ENCODE results near the gene SAMD4A.
A peak's percentile ranks its signal among the peaks of the same experiment; 100 is the strongest.

SAMD4A gene

DNA sequence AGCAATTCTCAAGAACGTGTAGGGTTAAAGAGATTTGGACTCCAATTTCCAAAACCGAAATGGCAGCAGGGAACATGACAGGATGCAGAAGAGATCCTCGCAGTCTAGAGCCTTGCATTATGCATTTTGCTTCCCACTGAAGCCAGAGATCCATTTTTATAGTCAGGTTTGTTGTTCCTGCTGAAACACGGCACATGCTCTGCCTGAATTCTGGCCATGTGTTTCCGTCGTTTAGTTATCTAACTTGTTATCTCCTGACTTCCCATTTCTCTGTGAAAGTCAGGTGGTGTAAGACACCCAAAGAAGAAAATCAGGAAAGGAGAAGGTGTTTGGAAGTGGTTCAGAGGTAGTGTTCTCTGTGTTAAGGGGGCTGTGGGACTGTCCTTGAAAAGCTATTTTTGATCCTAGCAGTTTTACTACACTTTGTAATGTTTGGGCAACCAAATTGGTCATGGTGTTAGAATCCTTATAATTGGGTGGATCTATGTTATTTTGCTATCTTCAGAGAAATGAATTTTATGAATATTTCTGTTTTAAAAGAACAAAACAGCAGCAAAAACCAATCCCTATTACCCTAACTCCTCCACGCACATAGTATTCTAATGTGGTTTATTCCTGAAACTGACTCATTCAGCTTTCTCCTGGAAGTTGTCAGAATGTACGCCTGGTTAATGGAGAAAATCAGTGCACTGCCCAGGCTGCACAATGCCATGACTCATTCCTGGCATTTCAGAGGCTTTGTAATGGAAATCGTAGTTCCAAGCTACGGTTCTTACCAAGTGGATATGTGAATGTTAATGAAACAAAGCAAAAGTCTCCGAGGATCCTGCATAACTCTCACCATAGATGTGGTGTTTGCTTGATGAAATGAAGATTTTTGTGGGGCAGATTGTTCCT is 110.1 kb downstream of the SAMD4A start:
- Histone ChIP-seq H3K27ac (ENCODE audit: insufficient read depth, low read depth, low read length, poor library complexity, severe bottlenecking) (peak overlapping the region; percentile 77), H3K4me3 (ENCODE audit: insufficient read depth, low read depth, low read length) (no peak overlapping the region), H3K4me1 (ENCODE audit: control insufficient read depth, insufficient read depth, low read length) (peaks cover 26% of the 10 kb centered on the region), H3K9me3 (ENCODE audit: control insufficient read depth, low read length) (no peaks in the 10 kb centered on the region), H3K36me3 (ENCODE audit: control insufficient read depth, insufficient read depth, low read length) (no peaks in the 10 kb centered on the region), H3K27me3 (ENCODE audit: control insufficient read depth, insufficient read depth, low read length, poor library complexity, severe bottlenecking) (no peaks in the 10 kb centered on the region)
- 54 to 60% methylated on average over 11 of the region's 11 CpGs for WGBS, 2 experiments

DNA sequence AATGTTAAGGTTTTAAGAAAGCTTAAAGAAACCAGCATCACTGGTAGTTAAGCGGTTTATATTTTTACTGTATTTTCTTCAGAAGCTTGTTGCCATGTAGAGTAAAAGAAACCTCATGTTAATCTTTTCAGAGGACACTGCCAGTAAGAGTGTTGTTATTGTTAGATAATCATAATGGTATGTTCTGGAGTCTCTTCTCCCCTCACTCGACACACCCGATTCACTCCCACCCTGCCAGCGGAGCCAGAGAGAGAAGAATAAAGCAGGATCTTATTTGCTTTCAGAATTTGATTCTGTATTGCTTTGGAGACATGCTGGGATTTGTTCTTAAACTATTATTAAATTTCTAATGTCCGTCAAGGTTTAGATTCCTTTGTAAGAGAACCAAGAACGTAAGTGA is 113.7 kb downstream of the SAMD4A start:
- Histone ChIP-seq H3K9me3 (ENCODE audit: control insufficient read depth, low read length) (no peaks in the 10 kb centered on the region), H3K4me3 (ENCODE audit: insufficient read depth, low read depth, low read length) (no peak overlapping the region), H3K27me3 (ENCODE audit: control insufficient read depth, insufficient read depth, low read length, poor library complexity, severe bottlenecking) (no peaks in the 10 kb centered on the region), H3K36me3 (ENCODE audit: control insufficient read depth, insufficient read depth, low read length) (no peaks in the 10 kb centered on the region), H3K27ac (ENCODE audit: insufficient read depth, low read depth, low read length, poor library complexity, severe bottlenecking) (no peak overlapping the region), H3K4me1 (ENCODE audit: control insufficient read depth, insufficient read depth, low read length) (peaks cover 30% of the 10 kb centered on the region)
- 94 to 97% methylated on average over 6 of the region's 6 CpGs for WGBS, 2 experiments

DNA sequence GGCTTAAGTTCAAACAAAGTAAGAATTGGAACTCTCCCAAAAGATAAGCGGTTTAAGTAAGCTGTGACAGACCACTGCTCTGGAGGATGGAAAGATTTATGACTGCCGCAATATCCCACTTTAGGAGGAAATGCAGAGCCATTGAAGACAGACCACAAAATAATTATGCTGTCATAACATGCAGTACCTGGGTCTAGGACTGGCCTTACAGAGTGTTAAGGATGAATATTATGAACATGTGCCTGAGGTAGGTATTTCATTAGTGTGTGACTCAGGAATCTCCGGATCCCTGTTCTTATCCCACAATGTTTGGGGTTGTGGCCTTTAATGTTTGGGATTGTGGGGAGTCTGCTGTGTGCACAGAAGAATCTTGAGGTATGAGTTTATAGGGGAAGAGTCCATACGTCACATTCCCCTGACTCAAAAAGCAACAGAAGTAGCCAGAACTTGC is 114.9 kb downstream of the SAMD4A start:
- H3K9me3 ChIP-seq (ENCODE audit: control insufficient read depth, low read length): no peaks in the 10 kb centered on the region
- H3K36me3 ChIP-seq (ENCODE audit: control insufficient read depth, insufficient read depth, low read length): no peaks in the 10 kb centered on the region
- WGBS, 2 experiments: 96 to 97% methylated on average over 4 of the region's 4 CpGs
- H3K4me3 ChIP-seq (ENCODE audit: insufficient read depth, low read depth, low read length): no peak overlapping the region
- no peaks in the 10 kb centered on the region for H3K27me3 ChIP-seq (ENCODE audit: control insufficient read depth, insufficient read depth, low read length, poor library complexity, severe bottlenecking)
- H3K4me1 ChIP-seq (ENCODE audit: control insufficient read depth, insufficient read depth, low read length): peaks cover 19% of the 10 kb centered on the region
- no peak overlapping the region for H3K27ac ChIP-seq (ENCODE audit: insufficient read depth, low read depth, low read length, poor library complexity, severe bottlenecking)

DNA sequence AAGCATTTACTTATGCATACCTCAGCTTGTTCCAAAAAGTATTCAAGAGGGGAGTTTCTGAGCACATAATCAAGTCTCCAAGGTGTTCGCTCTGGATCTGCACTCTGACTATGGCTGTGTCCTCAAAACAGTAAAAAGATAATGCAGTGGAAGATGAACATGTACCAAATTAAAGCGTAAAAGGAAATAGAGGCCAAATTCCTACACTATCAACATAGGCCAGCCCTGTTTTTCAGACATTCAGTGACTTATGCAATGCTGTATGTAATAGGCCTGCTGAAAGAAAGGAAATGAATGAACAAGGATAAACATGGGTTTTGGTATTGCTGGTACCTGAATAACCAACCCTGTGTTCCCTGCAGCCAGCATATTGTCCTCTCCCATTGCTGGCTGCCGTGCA is 115.7 kb downstream of the SAMD4A start:
- no peak overlapping the region for H3K27ac ChIP-seq (ENCODE audit: insufficient read depth, low read depth, low read length, poor library complexity, severe bottlenecking)
- H3K36me3 ChIP-seq (ENCODE audit: control insufficient read depth, insufficient read depth, low read length): no peaks in the 10 kb centered on the region
- H3K27me3 ChIP-seq (ENCODE audit: control insufficient read depth, insufficient read depth, low read length, poor library complexity, severe bottlenecking): no peaks in the 10 kb centered on the region
- H3K4me3 ChIP-seq (ENCODE audit: insufficient read depth, low read depth, low read length): no peak overlapping the region
- no peaks in the 10 kb centered on the region for H3K9me3 ChIP-seq (ENCODE audit: control insufficient read depth, low read length)
- H3K4me1 ChIP-seq (ENCODE audit: control insufficient read depth, insufficient read depth, low read length): peaks cover 13% of the 10 kb centered on the region
- WGBS, 2 experiments: 89 to 92% methylated on average over 3 of the region's 3 CpGs

DNA sequence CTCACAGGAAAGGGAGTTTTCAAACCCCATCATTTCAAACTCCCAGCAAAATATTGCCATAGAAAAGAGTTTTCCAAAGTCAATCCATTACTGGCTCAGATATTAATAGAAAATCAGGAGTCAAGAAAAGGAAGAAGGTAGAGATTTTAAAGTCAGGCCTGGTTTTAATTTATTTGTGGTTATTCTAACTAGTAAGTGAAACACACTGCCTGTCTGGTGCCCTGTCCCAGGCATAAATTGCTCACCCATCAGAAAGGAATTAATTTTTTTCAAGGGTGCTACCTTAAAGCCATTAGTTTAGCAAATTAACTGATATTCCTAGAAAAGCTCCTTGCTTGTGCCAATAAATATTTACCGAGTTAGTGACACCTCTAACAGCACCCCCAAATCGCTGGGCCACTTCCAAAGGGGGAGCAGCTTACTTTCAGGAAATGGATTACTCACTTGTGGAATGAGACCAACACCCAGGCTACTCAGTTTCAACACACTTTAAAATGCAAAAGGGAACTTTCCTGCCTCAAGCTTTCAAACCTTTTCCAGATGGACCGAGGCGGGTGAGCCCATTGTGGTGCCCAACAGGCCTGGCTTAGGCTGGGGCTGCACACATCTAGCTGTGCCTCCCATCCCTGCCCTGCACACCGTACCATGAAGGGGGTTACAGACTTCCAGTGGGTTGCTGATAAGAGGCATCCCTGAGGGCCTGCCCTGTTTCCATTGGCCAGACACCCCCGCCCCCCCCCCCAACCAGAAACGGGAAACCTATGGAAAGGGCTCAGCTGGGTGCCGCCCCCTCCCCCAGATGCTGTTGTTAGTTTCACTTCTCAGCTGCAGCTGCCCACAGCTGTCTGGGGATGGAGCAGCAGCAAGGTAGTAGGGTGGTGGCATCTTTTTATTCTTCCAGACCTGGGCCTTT is 117.2 kb downstream of the SAMD4A start:
- Histone ChIP-seq H3K4me1 (ENCODE audit: control insufficient read depth, insufficient read depth, low read length) (peaks cover 9% of the 10 kb centered on the region), H3K27me3 (ENCODE audit: control insufficient read depth, insufficient read depth, low read length, poor library complexity, severe bottlenecking) (no peaks in the 10 kb centered on the region), H3K36me3 (ENCODE audit: control insufficient read depth, insufficient read depth, low read length) (no peaks in the 10 kb centered on the region), H3K4me3 (ENCODE audit: insufficient read depth, low read depth, low read length) (no peak overlapping the region), H3K9me3 (ENCODE audit: control insufficient read depth, low read length) (no peaks in the 10 kb centered on the region), H3K27ac (ENCODE audit: insufficient read depth, low read depth, low read length, poor library complexity, severe bottlenecking) (no peak overlapping the region)
- 15 to 16% methylated on average over 8 of the region's 8 CpGs for WGBS, 2 experiments

DNA sequence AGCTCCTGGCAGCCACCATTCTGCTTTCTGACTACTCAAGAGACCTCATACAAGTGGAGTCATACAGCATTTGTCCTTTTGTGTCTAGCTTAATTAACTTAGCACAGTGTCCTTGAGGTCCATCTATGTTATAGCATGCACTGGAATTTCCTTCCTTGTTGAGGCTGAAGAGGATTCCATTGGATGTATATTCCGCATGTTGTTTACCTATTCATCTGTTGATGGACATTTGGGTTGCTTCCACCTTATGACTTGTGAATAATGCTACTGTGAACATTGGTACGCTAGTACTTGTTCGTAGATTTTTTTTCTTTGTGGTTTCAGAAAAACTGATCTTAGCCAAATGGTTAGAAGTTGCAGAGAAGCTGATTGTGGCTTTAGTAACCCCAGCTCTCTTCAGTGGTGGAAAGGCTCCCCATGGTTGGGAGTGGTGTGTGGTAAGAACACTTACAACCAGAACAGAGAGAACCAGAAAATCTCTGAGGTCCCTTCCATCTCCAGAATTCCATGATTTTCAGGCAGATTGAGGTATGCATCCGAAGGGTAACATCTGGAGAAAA is 118.4 kb downstream of the SAMD4A start:
- no peak overlapping the region for H3K27ac ChIP-seq (ENCODE audit: insufficient read depth, low read depth, low read length, poor library complexity, severe bottlenecking)
- no peaks in the 10 kb centered on the region for H3K27me3 ChIP-seq (ENCODE audit: control insufficient read depth, insufficient read depth, low read length, poor library complexity, severe bottlenecking)
- no peaks in the 10 kb centered on the region for H3K36me3 ChIP-seq (ENCODE audit: control insufficient read depth, insufficient read depth, low read length)
- peaks cover 9% of the 10 kb centered on the region for H3K4me1 ChIP-seq (ENCODE audit: control insufficient read depth, insufficient read depth, low read length)
- H3K9me3 ChIP-seq (ENCODE audit: control insufficient read depth, low read length): no peaks in the 10 kb centered on the region
- no peak overlapping the region for H3K4me3 ChIP-seq (ENCODE audit: insufficient read depth, low read depth, low read length)
- WGBS, 2 experiments: 95 to 98% methylated on average over 4 of the region's 4 CpGs

DNA sequence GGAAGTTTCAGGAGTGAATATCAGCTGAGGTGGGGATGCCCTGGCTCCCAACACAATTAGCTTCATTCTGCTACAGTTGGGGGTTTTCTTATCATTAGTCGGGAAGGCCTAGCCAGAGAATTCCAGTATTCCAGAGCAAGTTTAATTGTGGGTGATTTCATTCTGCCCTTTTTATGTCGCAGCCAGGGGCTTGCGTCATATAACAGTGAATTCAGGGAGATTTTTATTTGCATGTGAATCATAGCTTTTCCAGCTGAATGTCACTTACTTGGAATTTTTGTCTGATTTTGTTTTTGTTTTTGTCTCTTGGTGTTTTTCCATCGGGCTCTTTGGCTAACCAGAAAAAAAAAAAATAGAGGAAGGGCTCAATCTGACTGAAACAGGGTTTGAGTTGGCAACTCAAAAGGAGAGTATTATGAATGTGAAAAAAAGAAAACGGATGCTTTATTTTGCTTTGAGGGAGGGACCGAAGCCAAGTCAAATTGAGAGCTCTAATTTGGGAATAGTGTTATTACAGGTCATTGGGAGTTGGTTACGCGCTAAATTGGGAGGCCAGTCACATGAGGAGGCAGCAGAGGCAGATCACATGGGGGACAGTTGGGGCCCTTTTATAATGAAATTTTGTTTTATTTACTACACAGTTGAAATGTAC is 119.4 kb downstream of the SAMD4A start:
- 92 to 93% methylated on average over 8 of the region's 8 CpGs for WGBS, 2 experiments
- no peaks in the 10 kb centered on the region for H3K27me3 ChIP-seq (ENCODE audit: control insufficient read depth, insufficient read depth, low read length, poor library complexity, severe bottlenecking)
- peaks cover 14% of the 10 kb centered on the region for H3K4me1 ChIP-seq (ENCODE audit: control insufficient read depth, insufficient read depth, low read length)
- no peaks in the 10 kb centered on the region for H3K36me3 ChIP-seq (ENCODE audit: control insufficient read depth, insufficient read depth, low read length)
- no peak overlapping the region for H3K4me3 ChIP-seq (ENCODE audit: insufficient read depth, low read depth, low read length)
- no peak overlapping the region for H3K27ac ChIP-seq (ENCODE audit: insufficient read depth, low read depth, low read length, poor library complexity, severe bottlenecking)
- H3K9me3 ChIP-seq (ENCODE audit: control insufficient read depth, low read length): no peaks in the 10 kb centered on the region

DNA sequence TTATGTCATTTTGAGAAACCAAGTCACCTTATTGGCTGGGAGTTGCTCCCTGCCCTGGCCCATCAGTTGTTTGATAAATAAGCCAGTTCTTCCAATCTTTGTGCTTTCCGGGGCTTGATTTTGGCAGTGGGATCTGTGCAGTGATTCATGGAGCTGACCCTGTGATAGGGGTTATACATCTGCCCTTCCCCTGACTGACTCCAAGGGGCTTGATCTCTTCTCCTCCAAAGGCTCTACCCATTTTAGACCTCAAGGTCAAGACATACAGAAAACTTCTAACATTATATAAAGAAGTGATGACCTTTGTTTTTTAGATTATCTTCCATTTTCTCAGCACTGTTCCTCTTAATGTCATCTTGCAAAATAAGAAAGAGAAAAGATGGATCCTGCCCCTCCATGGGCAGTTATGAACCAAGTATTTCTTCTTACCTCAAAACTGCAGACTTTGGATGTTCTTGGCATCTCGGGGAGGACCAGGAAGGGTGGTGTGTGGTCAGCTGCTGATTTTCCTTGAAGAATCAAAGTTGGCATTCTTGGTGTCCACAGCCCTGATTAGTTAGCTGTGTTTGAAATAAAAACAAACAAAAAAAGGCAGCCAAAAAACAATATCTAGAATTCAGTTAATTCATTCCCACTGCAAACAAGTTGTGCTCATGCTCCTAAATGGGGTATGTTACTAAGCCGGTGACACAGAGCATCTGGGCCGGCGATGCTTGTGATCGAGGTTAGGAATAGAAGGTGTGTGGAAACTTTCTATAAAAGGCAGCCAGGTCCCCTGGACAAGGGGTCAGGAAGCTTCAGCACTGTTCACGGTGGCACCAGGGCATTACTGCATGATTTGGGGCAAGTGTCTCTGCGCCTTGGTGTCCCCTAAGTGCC is 120.2 kb downstream of the SAMD4A start:
- Histone ChIP-seq H3K9me3 (ENCODE audit: control insufficient read depth, low read length) (no peaks in the 10 kb centered on the region), H3K4me1 (ENCODE audit: control insufficient read depth, insufficient read depth, low read length) (peaks cover 14% of the 10 kb centered on the region), H3K27ac (ENCODE audit: insufficient read depth, low read depth, low read length, poor library complexity, severe bottlenecking) (no peak overlapping the region), H3K36me3 (ENCODE audit: control insufficient read depth, insufficient read depth, low read length) (no peaks in the 10 kb centered on the region), H3K27me3 (ENCODE audit: control insufficient read depth, insufficient read depth, low read length, poor library complexity, severe bottlenecking) (no peaks in the 10 kb centered on the region), H3K4me3 (ENCODE audit: insufficient read depth, low read depth, low read length) (no peak overlapping the region)
- 86 to 90% methylated on average over 8 of the region's 8 CpGs for WGBS, 2 experiments

DNA sequence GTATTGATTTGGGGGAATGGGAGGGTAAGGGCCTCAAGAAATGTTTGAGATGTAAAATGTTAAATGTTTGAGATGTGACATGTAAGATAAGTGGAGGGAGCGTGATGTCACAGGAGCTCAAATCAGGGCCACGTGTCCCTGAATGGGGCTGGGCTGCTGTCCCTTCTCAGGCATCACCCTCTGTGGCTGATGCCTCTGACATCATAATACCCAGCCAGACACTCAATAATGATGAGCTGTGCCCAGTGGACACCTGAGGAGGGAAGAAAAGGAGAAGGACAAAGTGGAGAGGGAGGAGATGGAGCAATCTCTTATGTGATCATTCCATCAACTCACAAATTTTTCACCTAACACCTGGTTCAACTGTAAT is 120.8 kb downstream of the SAMD4A start:
- no peaks in the 10 kb centered on the region for H3K36me3 ChIP-seq (ENCODE audit: control insufficient read depth, insufficient read depth, low read length)
- no peaks in the 10 kb centered on the region for H3K27me3 ChIP-seq (ENCODE audit: control insufficient read depth, insufficient read depth, low read length, poor library complexity, severe bottlenecking)
- peaks cover 14% of the 10 kb centered on the region for H3K4me1 ChIP-seq (ENCODE audit: control insufficient read depth, insufficient read depth, low read length)
- H3K9me3 ChIP-seq (ENCODE audit: control insufficient read depth, low read length): no peaks in the 10 kb centered on the region
- no peak overlapping the region for H3K4me3 ChIP-seq (ENCODE audit: insufficient read depth, low read depth, low read length)
- WGBS, 2 experiments: 92 to 94% methylated on average over 2 of the region's 2 CpGs
- H3K27ac ChIP-seq (ENCODE audit: insufficient read depth, low read depth, low read length, poor library complexity, severe bottlenecking): no peak overlapping the region
